GM21528 (cell line): ENCODE results near the gene MYRIP.
A peak's percentile ranks its signal among the peaks of the same experiment; 100 is the strongest.

ENCODE experiments used
- ATAC-seq: cut with Tn5 transposase; IDR thresholded peaks from one replicate; pipeline ENCODE4 v1.9.1; 2021; ENCODE audit warnings: mild to moderate bottlenecking, moderate library complexity; ENCODE audit not compliant: unreplicated experiment, low FRiP score

MYRIP gene

DNA sequence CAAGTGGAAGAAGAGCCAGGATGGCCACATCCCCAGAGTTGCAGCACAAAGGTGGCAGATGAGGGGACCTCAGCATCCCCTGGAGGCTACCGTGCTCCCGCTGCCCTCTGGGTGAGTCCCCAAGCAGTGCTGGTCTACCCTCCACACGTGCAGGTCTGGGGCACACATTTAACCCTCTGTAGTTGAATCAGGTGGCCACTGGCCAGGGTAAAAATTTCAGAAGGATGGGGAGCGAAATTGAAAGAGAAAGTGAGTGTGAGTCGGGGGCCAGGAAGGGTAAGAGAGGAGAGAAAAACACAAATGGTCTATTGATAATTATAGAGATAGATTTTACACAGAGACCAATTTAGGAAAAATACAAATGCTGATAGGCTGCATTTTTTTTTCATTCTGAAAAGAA is 360.6 kb downstream of the MYRIP start:
- ATAC-seq = peak; percentile 37

DNA sequence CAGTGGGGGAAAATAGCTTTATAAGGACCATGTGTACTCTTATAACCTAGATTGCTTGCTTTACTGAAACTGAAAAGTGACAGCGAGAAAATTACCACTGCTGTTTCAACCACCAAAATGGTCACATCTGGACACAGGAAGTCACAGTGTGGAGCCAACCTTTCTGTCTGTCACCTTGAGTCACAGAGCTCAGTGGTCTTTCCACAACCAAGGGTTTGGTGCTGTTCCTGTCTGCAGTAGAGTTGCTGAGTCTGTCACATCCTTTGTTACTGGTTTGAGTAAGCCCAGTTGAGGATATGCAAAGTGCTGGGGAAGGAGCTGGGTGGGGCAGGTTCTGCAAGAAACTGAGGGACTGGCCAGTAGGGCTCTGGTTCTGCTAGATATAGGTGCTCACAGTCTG is 361.0 kb downstream of the MYRIP start:
- ATAC-seq = peak; percentile 96

DNA sequence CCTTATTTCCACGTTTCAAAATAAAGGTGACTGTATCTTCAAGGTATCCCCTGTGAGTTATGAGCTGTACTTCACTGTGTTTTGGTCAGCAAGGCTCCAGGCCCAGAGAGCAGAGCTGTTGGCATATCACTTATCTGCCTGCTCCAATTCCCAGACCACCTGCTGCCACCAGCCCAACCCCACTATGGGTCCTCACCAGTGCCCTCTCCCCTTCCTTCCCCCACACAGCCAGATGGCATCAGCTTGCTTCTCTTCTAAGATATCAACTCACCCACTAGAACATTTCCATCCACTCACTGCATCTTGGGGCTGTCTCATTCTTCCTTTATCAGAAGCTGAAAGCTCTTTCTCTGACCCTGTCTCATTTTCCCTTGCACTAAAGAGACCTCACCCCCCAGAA is 363.2 kb downstream of the MYRIP start:
- no peak for ATAC-seq

DNA sequence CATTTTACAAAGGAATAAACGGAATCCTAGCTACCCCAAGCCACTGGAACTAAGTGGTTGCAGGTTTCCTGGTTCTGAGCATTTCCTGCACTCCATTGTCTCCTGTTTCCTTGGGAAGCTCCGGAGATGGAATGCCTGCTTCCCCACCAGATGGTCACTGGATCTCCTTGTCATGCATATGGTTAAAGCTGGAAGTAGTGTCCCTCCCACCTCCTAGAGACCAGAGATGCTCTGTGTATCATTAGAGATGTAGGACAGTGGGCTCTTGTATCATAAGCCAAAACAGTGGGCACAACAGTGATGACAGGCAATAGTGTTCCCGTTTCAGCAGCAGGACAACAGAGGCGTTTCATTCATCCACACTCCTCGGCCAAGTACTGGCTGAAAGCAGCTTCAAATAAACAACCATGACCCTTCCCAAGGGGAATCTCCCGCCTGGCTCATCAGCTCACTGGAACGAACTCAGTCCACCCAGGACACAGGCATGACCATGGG is 363.9 kb downstream of the MYRIP start:
- no peak for ATAC-seq

DNA sequence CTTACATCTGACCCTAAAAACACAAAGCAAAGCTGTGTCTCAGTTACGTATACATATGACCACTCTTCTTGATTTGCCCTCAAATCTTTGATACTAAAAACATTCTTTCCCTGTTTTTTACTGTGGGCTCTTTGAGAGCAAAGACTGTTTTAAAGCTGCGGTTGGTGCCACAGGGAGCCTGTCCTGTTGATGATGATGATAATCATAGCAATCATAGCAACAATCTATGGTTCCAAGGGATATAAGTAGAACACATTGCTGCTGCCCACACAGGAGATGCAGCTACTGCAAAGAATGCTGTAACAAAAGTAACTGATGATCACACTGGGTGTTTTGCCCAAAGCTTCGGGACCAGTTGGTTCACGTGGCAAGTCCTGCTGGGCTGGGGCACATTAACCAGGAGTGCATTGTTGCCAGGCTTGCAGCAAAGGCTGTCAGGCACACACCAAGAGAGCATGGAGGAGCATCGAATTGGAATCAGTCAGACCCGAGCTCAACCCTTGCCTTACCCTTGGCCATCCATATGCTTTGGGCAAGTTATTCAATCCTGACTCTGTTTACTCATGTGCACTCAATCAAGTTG is 368.7 kb downstream of the MYRIP start:
- no peak for ATAC-seq

DNA sequence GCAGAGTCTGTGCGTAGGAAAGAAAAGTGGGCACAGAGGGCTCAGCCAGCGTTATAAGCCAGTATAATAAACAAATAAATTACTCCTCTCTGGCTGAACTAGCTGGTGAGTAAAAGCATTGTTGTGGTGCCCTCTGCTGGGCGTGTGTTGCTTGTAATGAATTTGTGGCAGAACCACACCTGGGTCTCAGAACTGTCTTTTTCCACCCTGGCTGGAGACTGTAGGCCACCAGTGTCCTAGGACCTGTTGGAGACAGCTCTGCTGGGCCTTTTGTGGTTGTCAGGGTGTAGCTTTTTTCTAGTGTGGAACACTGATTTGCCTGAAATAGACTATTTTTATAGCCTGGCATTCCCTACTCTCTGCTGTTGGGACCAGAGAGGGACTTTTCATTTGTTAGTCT is 369.6 kb downstream of the MYRIP start:
- peak; percentile 66 for ATAC-seq

DNA sequence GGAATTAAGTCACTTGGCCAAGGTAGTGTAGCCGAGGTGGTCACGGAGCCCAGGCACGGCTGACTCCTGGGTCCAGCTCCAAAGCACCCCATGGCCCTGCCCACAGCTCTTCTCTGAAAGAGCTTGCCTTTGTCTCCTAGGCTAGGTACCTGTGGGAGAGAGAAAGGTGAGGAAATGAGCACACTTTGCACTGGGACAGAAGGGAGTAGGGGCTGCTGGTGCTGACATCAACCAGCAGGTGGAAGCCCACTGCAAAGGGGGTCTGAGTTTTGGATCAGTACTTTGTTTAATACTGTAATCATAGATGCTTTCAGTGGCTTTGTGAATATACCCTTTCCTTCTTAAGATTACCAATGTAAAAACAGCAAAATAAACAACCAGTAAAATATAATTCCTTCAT is 371.8 kb downstream of the MYRIP start:
- ATAC-seq = no peak

DNA sequence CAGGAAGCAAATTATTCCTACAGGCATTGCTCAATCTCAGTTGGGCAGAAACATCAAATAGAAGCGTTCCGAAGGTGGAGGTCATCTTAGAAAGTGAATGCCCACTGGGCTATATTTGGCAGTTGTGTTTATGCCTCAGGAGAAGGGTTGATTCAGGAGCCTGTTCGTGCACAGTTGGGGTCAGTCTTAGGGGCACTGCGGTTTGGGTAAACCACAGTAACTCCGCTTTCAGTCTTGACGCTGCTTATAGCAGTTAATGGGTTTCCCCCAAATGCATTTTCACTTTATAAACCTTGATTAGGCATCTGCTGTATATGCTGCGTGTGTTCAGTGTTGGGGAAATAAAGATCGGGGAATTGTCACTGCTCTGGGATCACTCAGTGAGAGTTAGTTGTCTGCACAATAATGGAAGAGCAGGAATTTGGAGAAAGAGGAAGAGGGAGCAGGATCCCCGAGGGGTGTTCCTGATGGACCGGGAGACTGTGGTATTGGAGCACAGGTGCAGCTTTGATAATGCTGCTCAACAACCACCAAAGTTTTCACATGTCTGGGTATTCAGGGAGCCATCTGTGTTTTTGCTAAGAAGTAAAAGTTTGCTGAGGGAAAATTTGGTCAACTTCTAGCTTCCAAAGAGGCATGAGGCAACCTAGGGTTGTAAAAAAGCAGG is 375.8 kb downstream of the MYRIP start:
- ATAC-seq = no peak

DNA sequence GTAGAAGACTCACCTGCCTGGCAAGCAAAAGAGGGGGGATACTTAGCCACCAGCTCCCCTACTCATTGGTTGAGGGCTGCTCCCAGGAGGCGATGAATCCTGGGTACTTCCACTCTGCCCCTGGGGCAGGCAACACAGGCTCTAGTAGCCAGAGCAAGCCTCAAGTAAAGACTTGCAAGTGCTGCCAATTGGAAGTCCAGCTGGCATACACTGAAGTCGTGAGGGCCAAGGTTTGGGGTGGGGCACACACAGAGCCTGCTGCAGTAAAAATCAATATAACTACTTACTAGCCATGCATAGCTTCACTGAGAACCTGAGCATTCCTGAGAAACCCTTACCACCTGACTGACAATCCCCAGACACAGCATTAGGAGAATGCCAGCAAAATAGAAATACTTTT is 377.1 kb downstream of the MYRIP start:
- ATAC-seq = no peak

DNA sequence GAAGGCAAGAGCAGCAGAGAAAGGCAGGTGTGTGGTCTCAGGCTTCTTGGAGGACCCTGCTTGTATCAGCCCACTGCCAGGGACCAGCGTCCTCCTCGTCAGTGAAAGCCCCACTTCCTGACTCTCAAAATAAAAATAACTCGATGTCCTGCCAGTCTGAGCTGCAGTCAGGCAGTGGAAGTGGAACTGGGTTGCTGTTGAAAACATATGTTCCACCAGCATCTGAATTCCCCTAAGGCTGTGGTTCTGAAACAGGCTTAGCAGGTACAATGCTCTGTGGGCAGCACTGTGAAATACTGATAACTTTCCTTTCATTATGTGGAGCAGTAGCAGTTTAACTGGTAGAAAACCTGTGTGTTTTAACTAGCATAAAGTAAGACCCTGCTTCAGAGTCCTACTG is 378.5 kb downstream of the MYRIP start:
- peak; percentile 73 for ATAC-seq

DNA sequence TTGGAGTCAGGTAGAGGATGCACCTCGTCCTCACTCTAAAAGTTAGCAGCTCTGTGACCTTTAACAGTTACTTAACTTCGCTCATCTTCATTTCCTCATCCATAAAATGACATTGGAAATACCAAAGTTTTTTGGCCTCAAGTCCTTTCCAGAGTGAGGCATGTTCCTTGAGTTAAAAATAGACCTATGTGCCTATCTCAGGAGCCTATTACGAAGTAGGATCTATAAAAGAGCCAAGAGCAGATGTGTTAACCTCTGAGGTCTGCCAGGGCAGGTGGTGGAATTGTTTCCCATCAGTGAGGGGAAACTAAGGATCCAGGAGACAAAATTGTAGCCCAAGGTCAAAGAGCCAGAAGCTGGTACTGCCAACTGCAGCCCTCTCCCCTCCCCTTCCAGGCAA is 379.7 kb downstream of the MYRIP start:
- ATAC-seq = no peak

DNA sequence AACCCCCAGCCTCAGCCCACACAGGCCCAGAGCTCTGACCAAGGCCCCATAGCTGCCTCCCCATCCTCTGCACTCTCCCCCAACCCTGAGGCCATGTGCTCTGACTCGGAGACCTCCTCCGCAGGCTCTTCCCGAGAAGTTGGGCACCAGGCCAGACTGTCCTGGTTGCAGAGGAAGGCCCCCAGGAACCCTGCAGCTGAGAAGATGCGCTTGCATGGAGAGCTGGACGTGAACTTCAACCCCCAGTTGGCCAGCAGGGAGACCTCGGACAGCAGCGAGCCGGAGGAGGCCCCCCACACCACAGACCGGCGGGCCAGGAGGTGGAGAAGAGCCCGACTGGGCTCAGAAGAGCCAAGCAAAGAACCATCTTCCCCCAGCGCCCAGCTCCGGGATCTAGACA is 380.6 kb downstream of the MYRIP start:
- no peak for ATAC-seq

DNA sequence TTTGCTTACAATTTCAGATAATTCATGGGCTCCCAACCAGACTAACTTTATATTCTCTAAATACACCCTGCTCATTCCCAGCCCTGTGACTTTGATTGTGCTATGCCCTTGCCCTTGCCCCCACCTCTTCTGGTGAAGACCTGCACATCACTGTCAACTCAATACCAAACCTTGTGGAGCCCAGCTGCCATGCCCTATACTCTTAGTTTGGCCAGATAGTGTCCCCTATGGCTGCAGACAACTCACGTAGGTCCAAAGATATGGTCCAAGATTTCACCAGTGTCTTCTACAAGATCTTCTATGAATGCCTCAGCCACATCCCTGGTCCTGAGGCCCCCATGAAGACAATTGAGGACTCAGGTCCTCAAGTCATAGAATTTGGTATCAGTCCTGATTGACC is 381.8 kb downstream of the MYRIP start:
- no peak for ATAC-seq

DNA sequence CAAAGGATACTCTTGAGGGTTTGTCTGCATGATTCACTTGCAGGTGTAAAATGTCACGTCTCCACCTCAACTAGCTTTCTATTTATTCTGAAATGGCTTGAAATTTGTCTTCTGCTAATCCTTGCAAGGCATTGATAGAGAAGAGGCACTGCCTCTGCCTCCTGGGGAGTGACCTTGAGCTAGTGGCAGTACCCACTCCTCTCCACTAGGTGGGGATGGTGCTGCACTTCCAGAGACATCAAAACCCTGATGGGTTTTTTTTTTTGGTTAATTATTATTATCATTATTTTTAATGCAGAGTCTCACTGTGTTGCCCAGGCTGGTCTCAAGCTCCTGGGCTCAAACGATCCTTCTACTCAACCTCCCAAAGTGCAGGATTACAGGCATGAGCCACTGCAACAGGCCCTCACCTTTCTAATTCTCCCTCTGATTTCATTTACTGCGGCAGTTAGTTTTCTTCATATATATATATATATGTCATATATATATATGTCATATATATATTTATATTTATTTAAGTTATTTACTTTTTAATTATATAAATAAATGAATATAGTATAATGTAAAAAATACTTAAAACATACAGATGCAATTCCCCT is 382.5 kb downstream of the MYRIP start:
- ATAC-seq = no peak

DNA sequence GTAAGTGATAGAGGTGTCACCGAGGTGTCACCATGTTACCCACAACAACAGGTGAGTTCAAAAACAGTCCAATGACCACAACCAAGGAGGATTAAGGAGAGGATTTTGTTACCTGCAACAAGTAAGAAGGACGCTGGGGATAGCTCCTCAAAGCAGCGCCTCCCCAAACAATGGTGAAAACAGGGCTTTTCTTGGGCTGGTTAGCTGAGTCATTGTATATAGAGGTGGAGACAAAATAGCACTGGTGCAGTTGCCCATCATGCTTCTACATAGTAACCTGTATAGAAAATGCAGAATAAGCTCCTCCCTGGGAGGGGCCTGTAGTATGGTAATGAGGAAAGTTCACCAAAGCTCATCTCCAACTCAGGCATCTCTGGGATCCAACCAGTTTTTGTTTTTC is 383.2 kb downstream of the MYRIP start:
- ATAC-seq = no peak

DNA sequence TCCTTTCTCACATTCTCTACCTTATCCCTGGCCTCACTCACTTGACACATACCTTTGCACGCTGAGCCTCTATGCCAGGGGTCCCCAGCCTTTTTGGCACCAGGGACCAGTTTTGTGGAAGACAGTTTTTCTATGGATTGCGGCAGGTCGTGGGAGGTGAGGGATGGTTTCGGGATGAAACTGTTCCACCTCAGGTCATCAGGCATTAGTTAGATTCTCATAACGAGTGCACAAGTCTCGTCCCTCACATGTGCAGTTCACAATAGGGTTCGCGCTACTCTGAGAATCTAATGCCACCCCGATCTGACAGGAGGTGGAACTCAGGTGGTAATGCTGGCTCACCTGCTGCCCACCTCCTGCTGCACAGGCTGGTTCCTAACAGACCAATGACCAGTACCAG is 387.6 kb downstream of the MYRIP start:
- no peak for ATAC-seq

DNA sequence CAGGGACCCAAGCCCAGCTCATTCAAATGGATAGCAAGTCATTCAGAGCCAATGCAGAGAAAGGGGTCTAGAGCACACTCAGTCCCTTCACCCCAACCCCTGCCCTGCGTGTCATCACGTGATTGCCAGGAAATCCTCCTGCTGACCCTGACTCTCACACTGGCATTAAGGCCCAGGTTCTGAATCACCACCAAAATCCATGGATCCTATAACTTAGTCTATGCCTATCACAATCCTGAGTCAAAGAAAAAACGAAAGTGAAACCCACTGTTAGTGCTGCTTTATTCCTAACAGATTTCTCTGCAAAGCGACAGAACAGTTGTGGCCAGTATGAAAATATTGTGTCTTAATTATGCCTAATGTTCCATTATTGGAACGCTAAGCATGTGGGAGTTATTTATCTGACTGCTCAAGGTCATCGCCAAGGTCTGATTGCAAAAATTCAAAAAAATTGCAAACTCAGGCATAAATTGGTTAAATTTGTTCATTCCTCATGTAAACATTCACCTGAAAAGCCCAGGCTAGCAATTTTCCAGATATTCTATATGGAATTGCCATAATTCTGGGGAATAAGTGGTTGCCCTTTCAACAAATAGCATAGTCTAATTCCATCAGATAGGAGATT is 391.4 kb downstream of the MYRIP start:
- no peak for ATAC-seq

DNA sequence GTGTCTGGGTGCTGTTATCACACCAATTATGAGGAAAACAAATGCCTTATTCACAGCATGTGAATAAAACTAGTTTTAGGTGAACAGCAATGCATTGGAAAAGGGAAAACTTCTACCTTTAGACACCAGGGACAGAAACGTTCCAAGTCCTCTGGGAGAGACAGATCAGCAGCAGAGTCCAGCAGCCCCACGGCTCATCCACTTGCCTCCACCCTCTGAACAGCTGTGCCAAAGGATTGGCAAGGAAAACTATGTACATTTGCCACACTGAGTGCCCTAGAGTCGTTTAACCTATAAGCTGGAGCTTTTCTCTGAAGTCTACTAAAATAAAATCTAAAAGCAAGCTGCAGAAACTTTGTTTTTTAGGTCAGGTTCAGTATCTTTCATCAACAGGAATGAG is 392.4 kb downstream of the MYRIP start:
- ATAC-seq = no peak

DNA sequence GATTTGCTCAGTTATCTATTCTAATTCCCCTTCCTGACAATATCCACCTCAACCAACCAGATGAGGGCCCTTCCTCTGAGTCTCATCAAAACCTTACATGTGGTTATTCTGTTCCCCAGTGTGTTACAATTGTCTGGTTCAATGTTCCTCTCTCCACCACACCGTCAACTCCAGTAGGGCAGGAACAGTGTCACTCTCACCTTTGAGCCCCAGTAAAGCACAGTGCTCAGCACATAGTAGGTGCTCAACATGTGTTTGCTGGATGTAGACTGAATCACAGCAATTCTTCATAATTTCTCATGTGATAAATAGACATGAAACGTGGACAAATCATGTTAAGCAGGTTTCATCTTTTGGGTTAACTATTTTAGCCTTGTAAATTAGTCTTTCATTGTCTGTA is 397.1 kb downstream of the MYRIP start:
- no peak for ATAC-seq

DNA sequence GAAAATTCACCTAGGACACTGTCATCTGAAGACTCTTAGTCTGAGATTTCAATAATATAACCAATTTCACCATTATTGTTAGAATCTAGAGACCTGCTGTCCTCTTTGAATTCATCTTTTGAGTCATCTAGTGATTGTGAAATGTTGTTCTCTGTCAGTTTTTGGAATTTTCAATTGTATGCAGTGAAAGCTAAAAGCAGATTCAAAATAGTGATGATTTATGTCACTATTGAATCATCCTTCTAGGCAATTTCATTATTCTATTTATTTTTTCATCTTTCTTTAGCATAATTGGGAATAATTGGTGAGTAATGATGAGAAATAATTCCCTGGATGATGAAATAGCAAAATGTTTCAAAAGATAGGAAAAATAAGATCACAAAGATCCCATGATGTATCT is 398.4 kb downstream of the MYRIP start:
- ATAC-seq = no peak

DNA sequence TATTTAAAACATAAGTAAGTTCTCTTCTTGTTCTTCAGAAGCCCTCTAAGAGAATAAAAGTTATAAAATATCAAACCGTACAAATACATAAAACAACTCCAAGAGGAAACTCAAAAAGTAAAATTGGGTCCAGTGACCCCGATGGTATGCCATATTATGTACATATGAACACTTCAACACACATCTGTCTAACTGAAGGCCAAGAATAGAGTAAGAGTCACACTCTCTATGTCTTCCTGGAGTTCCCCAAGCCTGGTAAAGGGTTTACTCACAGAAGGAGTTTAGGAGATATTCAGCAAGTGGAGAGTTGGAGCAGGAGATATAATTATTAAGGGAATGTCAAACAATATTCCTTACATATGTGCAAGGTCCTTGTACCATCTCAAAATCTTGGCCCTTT is 398.8 kb downstream of the MYRIP start:
- no peak for ATAC-seq

DNA sequence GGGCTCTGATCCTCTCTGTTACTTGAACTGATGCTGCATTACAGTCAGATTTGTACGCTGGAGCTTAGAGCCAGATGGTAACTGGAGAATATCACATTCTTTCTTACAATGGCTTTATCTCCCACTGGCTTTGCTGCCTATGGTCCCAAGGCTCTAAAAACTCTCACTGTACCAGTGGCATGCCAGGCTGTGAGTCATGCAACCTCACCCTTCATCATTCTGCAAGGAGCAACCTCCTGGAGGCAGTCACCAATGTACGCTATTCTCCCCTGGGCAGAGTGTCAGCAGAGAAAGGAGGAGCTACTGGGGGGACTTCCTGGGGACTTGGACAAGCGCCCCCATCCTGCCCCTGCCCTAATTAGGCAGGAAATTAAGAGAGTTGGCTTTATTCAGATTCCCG is 402.2 kb downstream of the MYRIP start:
- ATAC-seq = no peak
